DOHH2 (cell line): ENCODE results near the gene TMEM255B.

Source experiments
- H3F3A ChIP-seq: fragments of 200-600 bp; sonication (generic), shearing (Covaris generic); 2 replicates; pipeline ENCODE4 v1.6.0; 2016; ENCODE audit warnings: antibody characterized with exemption, mild to moderate bottlenecking; ENCODE audit not compliant: control insufficient read depth, insufficient read depth
- H3K27ac ChIP-seq: fragments of 200-600 bp; sonication (generic); 2 replicates; pipeline ENCODE4 v1.5.1; 2014; ENCODE audit warnings: low read depth, mild to moderate bottlenecking, low read length, moderate library complexity
- H3K27me3 ChIP-seq: fragments of 200-600 bp; sonication (generic); 2 replicates; pipeline ENCODE4 v1.6.1; 2014; ENCODE audit warnings: mild to moderate bottlenecking, low read length, mixed read lengths; ENCODE audit not compliant: control insufficient read depth
- H3K36me3 ChIP-seq: fragments of 200-600 bp; sonication (generic); 2 replicates; pipeline ENCODE4 v1.6.1; 2014; ENCODE audit warnings: mild to moderate bottlenecking, low read length, moderate library complexity, mixed read lengths; ENCODE audit not compliant: control insufficient read depth
- H3K4me1 ChIP-seq: fragments of 200-600 bp; sonication (generic); 2 replicates; pipeline ENCODE4 v1.6.1; 2014; ENCODE audit warnings: mild to moderate bottlenecking, low read length, mixed read lengths; ENCODE audit not compliant: control insufficient read depth
- H3K4me2 ChIP-seq: fragments of 200-600 bp; sonication (generic); 2 replicates; pipeline ENCODE4 v1.6.0; 2014; ENCODE audit warnings: mild to moderate bottlenecking, low read length, moderate library complexity
- H3K4me3 ChIP-seq: fragments of 200-600 bp; sonication (generic); 2 replicates; pipeline ENCODE4 v1.5.1; 2014; ENCODE audit warnings: mild to moderate bottlenecking, low read length, mixed read lengths
- H3K79me2 ChIP-seq: fragments of 200-600 bp; sonication (generic); 2 replicates; pipeline ENCODE4 v1.6.1; 2014; ENCODE audit warnings: mild to moderate bottlenecking, low read length, mixed read lengths; ENCODE audit not compliant: control insufficient read depth
- H3K9me2 ChIP-seq: fragments of 200-600 bp; sonication (generic); replicated peaks from 2 replicates; pipeline ENCODE4 v1.6.1; 2014; ENCODE audit warnings: mild to moderate bottlenecking, low read length, mixed read lengths; ENCODE audit not compliant: control insufficient read depth
- H3K9me3 ChIP-seq: fragments of 200-600 bp; sonication (generic); 2 replicates; pipeline ENCODE4 v1.6.1; 2014; ENCODE audit warnings: antibody characterized with exemption, low read length, mixed read lengths; ENCODE audit not compliant: control insufficient read depth, insufficient read depth
- H4K20me1 ChIP-seq: fragments of 200-600 bp; sonication (generic); 2 replicates; pipeline ENCODE4 v1.6.0; 2014; ENCODE audit warnings: low read depth, mild to moderate bottlenecking, antibody characterized with exemption, low read length, moderate library complexity; ENCODE audit not compliant: control insufficient read depth, insufficient read depth
- CTCF ChIP-seq: fragments of 200-600 bp; sonication (generic); IDR thresholded peaks from one replicate; pipeline ENCODE4 v1.5.1; 2014; ENCODE audit warnings: antibody characterized with exemption, mild to moderate bottlenecking, low read depth, low read length; ENCODE audit not compliant: poor library complexity, severe bottlenecking
- EZH2phosphoT487 ChIP-seq: fragments of 200-600 bp; sonication (generic); IDR thresholded peaks from 2 replicates; pipeline ENCODE4 v1.6.1; 2017; ENCODE audit warnings: borderline replicate concordance, mild to moderate bottlenecking, antibody characterized with exemption, low read length, moderate library complexity, mixed read lengths

The TMEM255B gene

GRCh38 chr13:113768018-113768905 is 9.2 kb downstream of the TMEM255B start:
- Histone ChIP-seq H3K4me2 (no peak overlapping the region), H3K36me3 (no peaks in the 10 kb centered on the region), H3K79me2 (no peaks in the 10 kb centered on the region), H3K27ac (no peak overlapping the region), H3K4me1 (no peaks in the 10 kb centered on the region), H3K9me3 (no peaks in the 10 kb centered on the region), H3K4me3 (no peak overlapping the region), H4K20me1 (no peaks in the 10 kb centered on the region), H3F3A (no peaks in the 10 kb centered on the region), H3K9me2 (no peaks in the 10 kb centered on the region), H3K27me3 (no peaks in the 10 kb centered on the region)
- no peak for TF ChIP-seq EZH2phosphoT487
- TF ChIP-seq CTCF: no peak

GRCh38 chr13:113769106-113769505 is 10.1 kb downstream of the TMEM255B start:
- no peaks in the 10 kb centered on the region for H3K9me2 ChIP-seq
- H3K4me1 ChIP-seq: no peaks in the 10 kb centered on the region
- H3K9me3 ChIP-seq: no peaks in the 10 kb centered on the region
- H3K27me3 ChIP-seq: no peaks in the 10 kb centered on the region
- H3K27ac ChIP-seq: no peak overlapping the region
- H3K4me2 ChIP-seq: no peak overlapping the region
- no peaks in the 10 kb centered on the region for H3K79me2 ChIP-seq
- H3K4me3 ChIP-seq: no peak overlapping the region
- H3F3A ChIP-seq: no peaks in the 10 kb centered on the region
- TF ChIP-seq EZH2phosphoT487 (no peak), CTCF (no peak)
- no peaks in the 10 kb centered on the region for H3K36me3 ChIP-seq
- H4K20me1 ChIP-seq: no peaks in the 10 kb centered on the region

DNA sequence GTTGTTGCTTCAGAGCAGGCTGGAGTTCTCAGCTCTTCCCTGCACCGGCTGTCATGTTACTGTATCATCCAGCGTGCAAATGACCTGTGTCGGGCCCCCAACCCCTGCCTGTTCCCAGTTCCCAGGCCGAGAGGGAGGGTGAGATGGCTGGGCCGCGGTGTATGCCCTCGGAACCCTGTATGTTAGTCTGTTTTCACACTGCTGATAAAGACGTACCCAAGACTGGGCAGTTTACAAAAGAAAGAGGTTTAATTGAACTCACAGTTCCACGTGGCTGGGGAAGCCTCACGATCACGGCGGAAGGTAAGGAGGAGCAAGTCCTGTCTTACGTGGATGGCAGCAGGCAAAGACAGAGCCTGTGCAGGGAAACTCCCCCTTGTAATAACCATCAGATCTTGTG is 10.9 kb downstream of the TMEM255B start:
- H3K9me3 ChIP-seq: no peaks in the 10 kb centered on the region; the same call in 1 of the 2 replicates
- no peaks in the 10 kb centered on the region for H3K27me3 ChIP-seq
- H4K20me1 ChIP-seq: no peaks in the 10 kb centered on the region
- TF ChIP-seq EZH2phosphoT487: no peak
- no peak for TF ChIP-seq CTCF
- H3K4me2 ChIP-seq: no peak overlapping the region
- H3F3A ChIP-seq: no peaks in the 10 kb centered on the region
- H3K27ac ChIP-seq: no peak overlapping the region
- H3K4me1 ChIP-seq: no peaks in the 10 kb centered on the region
- no peaks in the 10 kb centered on the region for H3K36me3 ChIP-seq
- no peaks in the 10 kb centered on the region for H3K79me2 ChIP-seq
- H3K4me3 ChIP-seq: no peak overlapping the region
- no peaks in the 10 kb centered on the region for H3K9me2 ChIP-seq
